NOMO-1 treated with DMSO at 0.1 percent for 48 hours (cell line): Measurements from ENCODE around the gene LRRC56.

Experiments used
- DNase-seq: peaks from one replicate; lab custom pipeline; 2025; ENCODE audit not compliant: unreplicated experiment; lab: John Stamatoyannopoulos, UW

LRRC56 gene

GRCh38 chr11:557328-558132, 20.2 kb downstream of the LRRC56 start:
- DNase-seq: no peak

- no peak for DNase-seq
These were observed 21.2 kb downstream of the LRRC56 start for GRCh38 chr11:558503-558902.

- DNase-seq: no peak
These were observed 21.8 kb downstream of the LRRC56 start for GRCh38 chr11:559020-559620.

- no peak for DNase-seq
These were observed 22.5 kb downstream of the LRRC56 start for GRCh38 chr11:559712-560304.

- DNase-seq: peak; percentile 85
These were observed 23.2 kb downstream of the LRRC56 start, which contains the start of the genes LMNTD2 and RASSF7 for GRCh38 chr11:560305-561147. TSS of gene LMNTD2 (minus strand) at chr11:560738. CDS start at chr11:560716, 22 bp downstream. TSS of gene RASSF7 (plus strand) at chr11:560970. CDS start at chr11:561769, 799 bp downstream.

- DNase-seq: peak; percentile 20
These were observed 24.0 kb downstream of the LRRC56 start for GRCh38 chr11:561148-562003.

- no peak for DNase-seq
These were observed 24.8 kb downstream of the LRRC56 start for GRCh38 chr11:562046-562645.

- no peak for DNase-seq
These were observed 25.9 kb downstream of the LRRC56 start for GRCh38 chr11:563066-563811.

- DNase-seq: no peak
These were observed 26.7 kb downstream of the LRRC56 start for GRCh38 chr11:563812-564578.

GRCh38 chr11:565921-566509, 28.7 kb downstream of the LRRC56 start:
- DNase-seq: no peak

- DNase-seq: no peak
These were observed 29.8 kb downstream of the LRRC56 start for GRCh38 chr11:567011-567628.

- no peak for DNase-seq
These were observed 30.4 kb downstream of the LRRC56 start for GRCh38 chr11:567629-568292.

GRCh38 chr11:568306-569157, 31.2 kb downstream of the LRRC56 start:
- DNase-seq: peak; percentile 94

GRCh38 chr11:569158-569885, 32.0 kb downstream of the LRRC56 start:
- DNase-seq: no peak

- DNase-seq: no peak
These were observed 34.5 kb downstream of the LRRC56 start for GRCh38 chr11:571802-572185.
